HCT116 (cell line): ENCODE data around the gene EZH2. TPM values are rescaled to one million over a fixed set of nuclear protein-coding genes. Genes with fewer than 3 reads are reported as not detected.

Experiments
- ATAC-seq: fragments of 200-7000 bp; cut with Tn5 transposase; 2 replicates; pipeline ENCODE4 v1.9.1; 2020; ENCODE audit warnings: mild to moderate bottlenecking, moderate library complexity
- BruUV-seq: library from RNA; stranded (reverse); fragments of 400-500 nt; replicated peaks from 2 replicates; lab custom pipeline; 2021; lab: Mats Ljungman, UMichigan
- CTCF ChIA-PET: fragments of 300-600 bp; sonication (Branson Sonifier 250); formaldehyde crosslinking; loops from one replicate; lab custom pipeline; 2021; ENCODE audit warnings: antibody characterized with exemption; lab: Charles Lee
- POLR2A ChIA-PET: fragments of 300-600, 350-600 bp; sonication (Branson Sonifier 250); formaldehyde crosslinking; loops from one replicate; lab custom pipeline; 2021; ENCODE audit warnings: antibody characterized with exemption; lab: Charles Lee
- RAD21 ChIA-PET, 2 experiments: fragments of 300-600 bp; sonication (Branson Sonifier 250); formaldehyde crosslinking; loops; one replicate each; lab custom pipeline; 2023; ENCODE audit warnings: low total read pairs in 2 of 2; ENCODE audit not compliant: uncharacterized antibody in 2 of 2, unreplicated experiment in 2 of 2, low non-redundant PET in 1 of 2; lab: Charles Lee
- DNase-seq: peaks from one replicate; pipeline ENCODE4 v3.0.0-alpha.2; 2010; ENCODE audit warnings: low read depth, low spot score
- H2AFZ ChIP-seq: fragments of 200-600 bp; shearing (Covaris generic), sonication (generic); 2 replicates; pipeline ENCODE4 v1.6.1; 2017; ENCODE audit warnings: low read depth, mixed run types, mixed read lengths, antibody characterized with exemption, low read length; ENCODE audit not compliant: poor library complexity, severe bottlenecking
- H3K27ac ChIP-seq: 2 replicates; pipeline ENCODE4 v1.5.1; 2012; ENCODE audit warnings: low read depth, low read length
- H3K27me3 ChIP-seq: fragments of 200-600 bp; sonication (generic); 2 replicates; pipeline ENCODE4 v1.6.1; 2016; ENCODE audit warnings: mixed run types, low read length, mixed read lengths; ENCODE audit not compliant: insufficient read depth
- H3K36me3 ChIP-seq, 2 experiments: fragments of 200-500 bp in 1 of 2; fragments of 200-600 bp in 1 of 2; sonication (Bioruptor generic) in 1 of 2; sonication (generic) in 1 of 2; 2 replicates each; pipeline versions ENCODE4 v1.5.1 to v1.6.1; 2014 to 2016; ENCODE audit warnings: low read length in 2 of 2, inconsistent platforms in 1 of 2, mixed read lengths in 1 of 2, mixed run types in 1 of 2; ENCODE audit not compliant: insufficient read depth in 2 of 2, control insufficient read depth in 1 of 2
- H3K4me1 ChIP-seq, 2 experiments: fragments of 200-600 bp in 1 of 2; sonication (generic) in 1 of 2; 2 replicates each; pipeline versions ENCODE4 v1.5.1 to v1.6.1; 2012 to 2017; ENCODE audit warnings: low read length in 2 of 2, inconsistent platforms in 1 of 2, mild to moderate bottlenecking in 1 of 2, mixed read lengths in 1 of 2, mixed run types in 1 of 2, moderate library complexity in 1 of 2; ENCODE audit not compliant: insufficient read depth in 2 of 2, control insufficient read depth in 1 of 2
- H3K4me2 ChIP-seq: fragments of 200-600 bp; sonication (generic); 2 replicates; pipeline ENCODE4 v1.6.1; 2017; ENCODE audit warnings: mixed run types, low read length, mixed read lengths
- H3K4me3 ChIP-seq, 2 experiments: fragments of 200-600 bp in 1 of 2; sonication (generic) in 1 of 2; replicated peaks in 1 of 2; 2 replicates each; pipeline ENCODE4 v1.5.1; 2011 to 2016; ENCODE audit warnings: low read length in 2 of 2, control low read depth in 1 of 2, low read depth in 1 of 2, mild to moderate bottlenecking in 1 of 2, mixed read lengths in 1 of 2, mixed run types in 1 of 2
- H3K79me2 ChIP-seq: fragments of 200-600 bp; sonication (generic); 2 replicates; pipeline ENCODE4 v1.6.1; 2017; ENCODE audit warnings: mild to moderate bottlenecking, mixed run types, low read length, moderate library complexity, mixed read lengths; ENCODE audit not compliant: insufficient read depth
- H3K9ac ChIP-seq: fragments of 200-600 bp; sonication (generic); 2 replicates; pipeline ENCODE4 v1.6.1; 2016; ENCODE audit warnings: low read length, mixed read lengths
- H3K9me2 ChIP-seq: fragments of 200-600 bp; sonication (generic), shearing (Covaris generic); 2 replicates; pipeline ENCODE4 v1.6.1; 2017; ENCODE audit warnings: mixed run types, mild to moderate bottlenecking, moderate library complexity; ENCODE audit not compliant: insufficient read depth
- H3K9me3 ChIP-seq, 2 experiments: fragments of 200-500 bp in 1 of 2; fragments of 200-600 bp in 1 of 2; sonication (Bioruptor generic) in 1 of 2; sonication (generic) in 1 of 2; 2 replicates each; pipeline ENCODE4 v1.6.1; 2014 to 2017; ENCODE audit warnings: low read length in 2 of 2, mixed read lengths in 2 of 2, inconsistent platforms in 1 of 2, low read depth in 1 of 2, mild to moderate bottlenecking in 1 of 2, mixed run types in 1 of 2, moderate library complexity in 1 of 2; ENCODE audit not compliant: control insufficient read depth in 1 of 2, insufficient read depth in 1 of 2
- H4K20me1 ChIP-seq: fragments of 200-600 bp; sonication (generic), shearing (Covaris generic); 2 replicates; pipeline ENCODE4 v1.6.1; 2017; ENCODE audit warnings: mixed run types, mild to moderate bottlenecking, moderate library complexity; ENCODE audit not compliant: insufficient read depth
- CBX3 ChIP-seq: IDR thresholded peaks from 2 replicates; pipeline ENCODE4 v1.6.1; 2012; ENCODE audit warnings: low read depth
- EZH2phosphoT487 ChIP-seq: fragments of 200-600 bp; IDR thresholded peaks from 2 replicates; pipeline ENCODE4 v1.6.1; 2018; ENCODE audit warnings: antibody characterized with exemption, borderline replicate concordance
- FOSL1 ChIP-seq: IDR thresholded peaks from 2 replicates; pipeline ENCODE4 v1.6.1; 2012; ENCODE audit warnings: low read depth
- JUND ChIP-seq: IDR thresholded peaks from 2 replicates; pipeline ENCODE4 v1.6.1; 2012
- POLR2A ChIP-seq: IDR thresholded peaks from 2 replicates; pipeline ENCODE4 v1.7.0; 2011; ENCODE audit warnings: borderline replicate concordance; ENCODE audit not compliant: insufficient read depth, insufficient read length; ENCODE audit errors: extremely low read depth
- SIN3A ChIP-seq: IDR thresholded peaks from 2 replicates; pipeline ENCODE4 v1.6.1; 2012; ENCODE audit warnings: low read depth
- SP1 ChIP-seq: IDR thresholded peaks from 2 replicates; pipeline ENCODE4 v1.6.1; 2012; ENCODE audit warnings: low read depth
- SRF ChIP-seq: IDR thresholded peaks from 2 replicates; pipeline ENCODE4 v1.6.1; 2012; ENCODE audit warnings: low read depth
- TCF7L2 ChIP-seq: IDR thresholded peaks from 2 replicates; pipeline ENCODE4 v1.7.0; 2011; ENCODE audit warnings: borderline replicate concordance, inconsistent platforms; ENCODE audit not compliant: insufficient read depth, insufficient read length; ENCODE audit errors: extremely low read depth
- YY1 ChIP-seq: IDR thresholded peaks from 2 replicates; pipeline ENCODE4 v1.6.1; 2011; ENCODE audit warnings: low read length, low read depth, moderate library complexity, mild to moderate bottlenecking; ENCODE audit not compliant: insufficient replicate concordance; ENCODE audit errors: extremely low read depth
- ZFX ChIP-seq: fragments of 450-650 bp; IDR thresholded peaks from 2 replicates; pipeline ENCODE4 v1.6.1; 2017
- intact Hi-C: fragments of 100-400 bp; cut with micrococcal nuclease; formaldehyde crosslinking; loops from 2 replicates; pipeline ENCODE4 v1.10.0; 2022
- total RNA-seq: library from RNA; stranded (reverse); gene quantifications from one replicate; pipeline ENCODE4 v1.2.1, GENCODE V29; 2021; ENCODE audit not compliant: unreplicated experiment

Gene EZH2
- total RNA-seq, 1 experiment from 2014 or later: 55.2 TPM

GRCh38 chr7:148927123-148928045, 43.3 kb upstream of the EZH2 start:
- H4K20me1 ChIP-seq: no peaks in the 10 kb centered on the region
- TF ChIP-seq CBX3 (no peak), POLR2A (no peak), TCF7L2 (no peak), ZFX (no peak), JUND (no peak), FOSL1 (no peak), SP1 (no peak), EZH2phosphoT487 (no peak), SRF (no peak)
- no peak overlapping the region for H3K9ac ChIP-seq
- no TSS peak for BruUV-seq
- H3K4me1 ChIP-seq: no peaks in the 10 kb centered on the region
- intact Hi-C loops: no loop called here
- POLR2A ChIA-PET: no interaction called here
- CTCF ChIA-PET: no interaction called here
- no peaks in the 10 kb centered on the region for H3K9me2 ChIP-seq
- no peak overlapping the region for H2AFZ ChIP-seq
- RAD21 ChIA-PET: no interaction called here
- no peak overlapping the region for H3K27ac ChIP-seq
- no peaks in the 10 kb centered on the region for H3K79me2 ChIP-seq
- H3K36me3 ChIP-seq: no peaks in the 10 kb centered on the region
- DNase-seq: no peak
- no peak overlapping the region for H3K4me3 ChIP-seq
- no peak overlapping the region for H3K4me2 ChIP-seq
- H3K27me3 ChIP-seq: no peaks in the 10 kb centered on the region
- H3K9me3 ChIP-seq: no peaks in the 10 kb centered on the region
- ATAC-seq: no peak

GRCh38 chr7:148925836-148926235, 41.7 kb upstream of the EZH2 start:
- no peak for ATAC-seq
- H3K27ac ChIP-seq: no peak overlapping the region
- no peak for DNase-seq
- no peaks in the 10 kb centered on the region for H3K4me1 ChIP-seq
- no peaks in the 10 kb centered on the region for H3K9me2 ChIP-seq
- no peak overlapping the region for H3K4me3 ChIP-seq
- no peaks in the 10 kb centered on the region for H4K20me1 ChIP-seq
- H3K9ac ChIP-seq: no peak overlapping the region
- TF ChIP-seq SIN3A (no peak), YY1 (no peak), POLR2A (no peak)
- POLR2A ChIA-PET: no interaction called here
- RAD21 ChIA-PET: no interaction called here
- BruUV-seq: no TSS peak
- H3K36me3 ChIP-seq: no peaks in the 10 kb centered on the region
- H3K4me2 ChIP-seq: no peak overlapping the region
- H2AFZ ChIP-seq: no peak overlapping the region
- H3K27me3 ChIP-seq: no peaks in the 10 kb centered on the region
- H3K9me3 ChIP-seq: no peaks in the 10 kb centered on the region
- CTCF ChIA-PET: no interaction called here
- no peaks in the 10 kb centered on the region for H3K79me2 ChIP-seq
- intact Hi-C loops: no loop called here
